Effector CD8-positive, alpha-beta T cell (primary cell): Measurements from ENCODE around the gene PSMB11.
"Not testable (repeated sequence)": the region's sequence is repeated elsewhere in the genome, so short reads cannot be mapped to it uniquely, and the experiment has no call there.

ENCODE experiments used
- DNase-seq: peaks from one replicate; lab custom pipeline; 2025; lab: John Stamatoyannopoulos, UW

Gene PSMB11

DNA sequence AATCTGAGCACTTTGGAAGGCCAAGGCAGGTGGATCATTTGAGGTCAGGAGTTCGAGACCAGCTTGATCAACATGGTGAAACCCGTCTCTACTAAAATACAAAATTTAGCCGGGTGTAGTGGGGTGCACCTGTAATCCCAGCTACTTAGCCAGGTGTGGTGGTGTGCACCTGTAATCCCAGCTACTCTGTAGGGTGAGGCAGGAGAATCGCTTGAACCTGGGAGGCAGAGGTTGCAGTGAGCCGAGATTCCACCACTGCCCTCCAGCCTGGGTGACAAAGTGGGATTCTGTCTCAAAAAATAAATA is 28.3 kb upstream of the PSMB11 start:
- not testable (repeated sequence) for DNase-seq

GRCh38 chr14:23015618-23016017 is 26.4 kb upstream of the PSMB11 start:
- no peak for DNase-seq

GRCh38 chr14:23017091-23017490 is 24.9 kb upstream of the PSMB11 start:
- DNase-seq, result no peak

DNA sequence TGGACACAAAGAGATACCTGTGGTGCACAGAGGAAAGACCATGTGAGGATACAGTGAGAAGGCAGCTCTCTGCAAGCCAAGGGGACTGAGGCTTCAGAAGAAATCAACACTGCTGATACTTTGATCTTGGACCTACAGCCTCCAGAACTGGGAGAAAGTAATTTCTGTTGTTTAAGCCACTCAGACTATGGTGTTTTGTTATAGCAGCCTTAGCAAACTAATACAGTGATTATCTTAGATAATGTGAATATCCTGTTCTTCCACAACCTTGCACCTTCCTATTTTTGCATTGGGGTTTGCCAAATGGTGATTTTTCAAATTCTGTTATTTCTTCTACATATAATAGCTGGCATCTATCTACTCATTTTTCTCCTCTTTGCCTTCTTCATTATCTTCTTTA is 23.9 kb upstream of the PSMB11 start:
- DNase-seq, result no peak

- no peak for DNase-seq
Observed at GRCh38 chr14:23020143-23021128, 21.6 kb upstream of the PSMB11 start.

DNA sequence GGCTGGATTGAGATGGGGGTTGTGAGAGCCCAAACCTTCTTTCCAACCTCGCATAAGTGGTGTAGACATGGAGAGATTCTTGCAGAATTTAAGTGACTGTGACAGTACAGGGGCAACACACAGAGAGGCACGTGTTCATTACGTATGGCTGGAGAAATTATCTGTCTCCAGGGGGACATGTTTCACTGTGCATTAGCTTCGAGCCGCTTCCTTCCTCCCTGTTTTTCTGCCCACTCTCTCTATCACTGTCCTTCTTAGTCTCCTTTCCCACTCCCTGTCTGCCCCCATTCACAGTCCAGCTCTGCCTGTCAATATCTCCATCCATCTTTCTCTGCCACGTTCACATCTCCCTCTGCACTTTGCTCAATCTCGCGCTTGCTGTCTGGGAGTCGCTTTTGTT is 20.6 kb upstream of the PSMB11 start:
- no peak for DNase-seq

- no peak for DNase-seq
Observed at GRCh38 chr14:23021889-23022442, 20.0 kb upstream of the PSMB11 start.

DNA sequence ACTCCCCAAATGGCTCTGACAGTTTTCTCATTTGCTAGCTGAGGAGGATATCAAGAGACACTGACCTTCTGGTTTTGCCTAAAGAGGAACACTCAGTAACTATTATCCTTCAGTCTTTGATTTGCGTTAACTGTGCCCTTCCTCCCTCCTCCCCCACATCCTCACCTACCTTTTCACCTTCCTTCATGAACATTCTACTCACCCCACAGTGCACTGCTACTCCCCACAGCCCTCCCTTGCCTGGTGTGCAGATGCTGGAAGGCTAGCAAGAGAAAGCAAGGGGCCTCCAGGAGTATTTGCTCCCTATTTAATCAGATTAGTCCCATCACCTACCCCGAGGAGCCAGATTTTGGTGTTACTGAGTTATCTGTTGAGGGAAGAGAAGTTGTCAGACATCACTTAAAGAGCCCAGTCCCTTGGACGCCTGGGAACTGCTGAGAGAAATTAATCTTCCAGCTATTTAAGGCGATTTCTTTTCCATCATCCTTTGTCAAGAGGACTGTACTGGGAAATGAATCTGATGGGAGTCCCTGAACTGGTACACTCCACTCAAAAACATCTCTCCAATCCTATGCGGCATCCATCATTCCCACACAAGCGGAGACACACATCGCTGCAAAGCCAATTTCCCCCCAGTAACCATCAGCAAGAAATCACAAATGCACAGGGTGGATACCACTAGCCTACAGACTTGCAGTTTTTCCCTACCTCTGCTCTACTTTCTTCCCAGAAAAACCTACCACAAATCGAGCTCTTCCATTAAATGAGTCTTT is 18.8 kb upstream of the PSMB11 start:
- DNase-seq, result no peak

- no peak for DNase-seq
Observed at GRCh38 chr14:23023795-23024152, 18.2 kb upstream of the PSMB11 start.

GRCh38 chr14:23024612-23025075 is 17.4 kb upstream of the PSMB11 start:
- no peak for DNase-seq

DNA sequence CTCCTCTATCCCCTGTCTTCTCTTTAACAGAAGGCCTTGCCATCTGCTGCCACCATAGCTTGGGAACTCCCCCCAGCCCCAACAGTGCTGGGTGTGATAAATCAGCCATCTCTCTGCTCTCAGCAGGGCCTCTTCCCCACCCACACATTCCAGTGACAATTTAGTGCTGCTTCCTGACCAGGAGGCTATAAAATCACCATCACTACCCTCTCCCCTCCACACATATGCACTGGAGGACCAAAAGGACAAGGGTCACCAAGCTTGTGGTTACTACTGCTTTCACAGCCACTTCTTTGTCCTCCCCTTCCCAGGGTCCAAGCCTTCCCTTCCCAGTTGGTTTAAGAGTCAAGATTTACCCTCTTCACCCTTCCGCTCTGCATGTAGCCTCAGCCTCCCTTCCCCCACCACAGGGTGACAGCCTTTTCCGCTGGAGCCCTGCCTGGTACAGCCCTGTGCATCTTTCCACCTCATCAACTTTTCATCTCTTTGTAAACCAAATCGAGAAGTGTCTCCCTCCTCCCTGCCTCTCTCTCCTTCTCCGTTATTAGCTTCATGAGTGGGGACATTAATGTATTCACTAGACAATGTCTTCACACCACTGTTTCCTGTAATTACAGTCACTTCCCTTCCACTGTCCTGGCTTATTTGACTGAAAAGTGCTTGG is 16.7 kb upstream of the PSMB11 start:
- DNase-seq, result no peak

- DNase-seq, result no peak
Observed at GRCh38 chr14:23028799-23029198, 13.2 kb upstream of the PSMB11 start.

DNA sequence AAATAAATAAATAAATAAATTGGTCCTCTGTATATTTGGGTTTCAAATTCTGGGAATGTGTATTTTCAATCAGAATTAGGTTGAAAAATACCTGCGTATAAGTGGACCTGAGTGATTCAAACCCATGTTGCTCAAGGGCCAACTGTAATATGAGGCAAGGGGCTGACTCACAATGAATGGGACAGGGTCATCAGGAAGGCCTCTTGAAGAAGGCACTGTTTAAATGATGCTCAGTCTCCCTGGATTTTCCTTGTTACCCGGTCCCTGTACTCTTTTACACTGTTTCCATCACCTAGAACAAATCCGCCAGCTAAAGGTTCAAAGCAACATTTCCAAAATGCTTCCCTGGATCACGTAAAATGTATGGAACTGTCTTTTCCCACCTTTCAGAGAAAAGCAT is 11.1 kb upstream of the PSMB11 start:
- no peak for DNase-seq

GRCh38 chr14:23033251-23033727 is 8.7 kb upstream of the PSMB11 start:
- DNase-seq, result no peak

GRCh38 chr14:23033801-23034497 is 8.1 kb upstream of the PSMB11 start:
- DNase-seq, result no peak

- no peak for DNase-seq
Observed at GRCh38 chr14:23034498-23035302, 7.3 kb upstream of the PSMB11 start, which contains the start of gene PSMB5. PSMB5 (minus strand) TSS chr14:23034900; CDS start chr14:23034881, 19 bp downstream.

DNA sequence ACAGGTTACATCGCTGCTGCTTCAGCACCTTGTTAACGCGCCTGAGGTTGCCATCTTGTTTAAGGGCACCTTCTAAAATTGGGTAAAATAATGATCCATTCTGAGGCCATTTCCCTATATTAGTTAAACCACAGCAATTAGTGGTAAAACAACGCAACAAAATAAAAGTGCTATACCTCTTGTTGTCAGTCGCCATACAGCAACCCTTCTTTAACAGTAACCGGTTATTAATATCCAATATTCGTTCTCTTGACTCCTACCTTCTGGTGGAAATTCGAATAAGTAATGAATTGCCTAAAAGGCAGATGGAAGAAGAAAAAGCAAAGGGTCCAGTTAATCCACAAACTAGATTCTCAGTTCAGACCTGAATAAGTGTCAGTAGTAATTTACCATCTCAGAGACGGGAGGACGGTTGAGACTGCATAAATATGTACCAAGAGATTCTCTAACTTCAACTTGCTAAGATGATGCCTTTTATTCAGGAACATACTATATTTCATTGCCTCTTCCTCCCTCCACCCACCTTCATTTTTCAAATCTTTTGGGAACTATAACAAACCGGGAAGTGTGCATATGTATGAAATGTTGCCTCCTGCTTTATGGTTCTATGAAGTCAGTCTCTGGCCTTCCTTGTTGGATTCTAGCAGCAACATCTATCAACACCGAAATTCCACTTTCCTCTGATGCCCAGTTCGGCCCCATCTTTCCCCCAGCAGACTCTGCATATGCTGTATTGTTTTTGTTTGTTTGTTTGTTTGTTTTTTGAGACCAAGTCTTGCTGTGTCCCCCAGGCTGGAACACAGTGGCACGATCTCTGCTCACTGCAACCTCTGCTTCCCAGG is 6.5 kb upstream of the PSMB11 start:
- DNase-seq, result no peak

DNA sequence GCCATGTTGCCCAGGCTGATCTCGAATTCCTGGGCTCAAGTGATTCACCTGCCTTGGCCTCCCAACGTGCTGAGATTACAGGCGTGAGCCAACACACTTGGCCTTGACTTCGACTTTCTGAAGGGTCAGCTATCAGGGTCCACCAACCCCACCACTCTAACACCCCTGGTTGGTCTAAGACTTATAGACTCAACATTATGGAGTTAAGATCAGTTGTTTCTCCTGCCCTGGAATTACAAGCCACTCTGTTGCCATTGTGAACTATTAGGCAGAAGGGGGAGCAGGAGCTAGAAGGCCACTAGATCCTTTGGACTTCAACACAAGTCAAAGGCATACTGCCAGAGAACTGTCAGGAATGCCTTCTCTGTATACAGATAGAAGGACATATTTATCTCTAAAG is 1.9 kb upstream of the PSMB11 start:
- no peak for DNase-seq

DNA sequence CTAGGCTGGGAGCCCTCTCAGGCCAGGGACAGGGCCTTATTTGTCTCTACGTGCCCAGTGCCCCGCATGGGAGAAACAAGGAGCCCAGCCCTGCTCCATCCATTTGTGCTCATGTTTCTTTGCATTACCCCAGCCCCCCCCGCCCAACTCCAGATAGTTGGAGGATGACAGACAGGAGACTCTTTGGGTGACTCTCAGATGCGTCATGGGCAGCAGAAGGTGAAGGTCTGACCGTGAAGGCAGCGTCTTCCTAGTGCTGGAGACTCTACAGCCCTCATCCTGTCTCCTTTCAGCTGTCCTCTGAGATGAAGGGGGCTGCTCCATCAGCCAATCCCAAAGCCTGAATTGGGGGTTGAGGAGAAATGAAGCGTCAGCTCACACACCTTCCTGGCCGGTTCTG is 283 bp upstream of the PSMB11 start:
- no peak for DNase-seq

DNA sequence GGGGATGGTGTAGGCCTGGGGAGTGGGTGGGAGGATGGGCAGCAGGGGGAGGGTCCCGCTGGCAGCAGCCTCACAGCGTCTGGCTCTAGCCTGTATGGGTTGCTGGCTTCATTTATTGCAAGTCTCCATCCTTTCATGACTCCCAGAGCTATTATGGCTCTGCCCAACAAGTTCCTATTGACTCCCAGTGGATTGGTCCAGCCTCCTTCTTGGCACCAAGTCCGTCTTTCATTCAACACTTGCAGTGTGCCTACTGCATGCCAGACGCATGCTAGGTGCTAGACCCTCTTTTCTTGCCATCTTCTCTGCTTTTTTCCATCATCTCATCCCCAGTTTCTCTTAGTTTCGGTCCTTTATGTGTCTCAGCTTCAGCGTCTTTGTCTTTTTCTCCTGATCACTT is 1.1 kb downstream of the PSMB11 start:
- no peak for DNase-seq
